H1 (cell line): ENCODE measurements around the gene RNFT1. TPM values are rescaled to one million over a fixed set of nuclear protein-coding genes. Genes with fewer than 3 reads are reported as not detected.
"Not testable (repeated sequence)": the region's sequence is repeated elsewhere in the genome, so short reads cannot be mapped to it uniquely, and the experiment has no call there.

Source experiments
- CTCF ChIA-PET: fragments of 300-600 bp; sonication (Branson Sonifier 250); formaldehyde crosslinking; loops from one replicate; lab custom pipeline; 2021; ENCODE audit not compliant: partially characterized antibody; lab: Charles Lee
- POLR2A ChIA-PET: fragments of 300-600 bp; sonication (Branson Sonifier 250); formaldehyde crosslinking; loops from one replicate; lab custom pipeline; 2021; ENCODE audit warnings: inconsistent platforms; ENCODE audit not compliant: partially characterized antibody; lab: Charles Lee
- DNase-seq, 2 experiments: peaks; one replicate each; pipeline versions ENCODE4 v3.0.0 to v3.0.0-alpha.2; 2010 to 2022; ENCODE audit warnings: low spot score in 2 of 2, low read depth in 1 of 2, mixed read lengths in 1 of 2
- FAIRE-seq: peaks from 2 replicates; lab custom pipeline; 2011; peaks lifted over from hg19 to GRCh38; lab: Jason Lieb, UNC
- H2AFZ ChIP-seq: 2 replicates; pipeline ENCODE4 v1.8.1; 2012; ENCODE audit warnings: low read length, inconsistent platforms
- H2AK5ac ChIP-seq: 2 replicates; pipeline ENCODE4 v1.6.1; 2013; ENCODE audit warnings: low read depth, low read length
- H2BK120ac ChIP-seq: replicated peaks from 2 replicates; pipeline ENCODE3; 2013; ENCODE audit warnings: low read depth, low read length, inconsistent platforms
- H2BK12ac ChIP-seq: 2 replicates; pipeline ENCODE4 v1.6.1; 2013; ENCODE audit warnings: low read depth, low read length
- H2BK15ac ChIP-seq: 2 replicates; pipeline ENCODE4 v1.6.1; 2013; ENCODE audit warnings: low read length
- H2BK20ac ChIP-seq: 2 replicates; pipeline ENCODE4 v1.6.1; 2013; ENCODE audit warnings: low read length
- H2BK5ac ChIP-seq: 2 replicates; pipeline ENCODE4 v1.6.1; 2013; ENCODE audit warnings: low read depth, low read length
- H3K14ac ChIP-seq: 2 replicates; pipeline ENCODE4 v1.6.1; 2013; ENCODE audit warnings: inconsistent platforms; ENCODE audit not compliant: insufficient read length
- H3K18ac ChIP-seq: 2 replicates; pipeline ENCODE4 v1.6.1; 2013; ENCODE audit warnings: low read length; ENCODE audit errors: extremely low read depth
- H3K23ac ChIP-seq: 2 replicates; pipeline ENCODE4 v1.6.1; 2013; ENCODE audit warnings: inconsistent platforms; ENCODE audit not compliant: insufficient read length
- H3K23me2 ChIP-seq: 2 replicates; pipeline ENCODE4 v1.6.1; 2013; ENCODE audit warnings: low read depth, low read length
- H3K27ac ChIP-seq: 2 replicates; pipeline ENCODE4 v1.6.1; 2011; ENCODE audit warnings: low read depth, low read length, inconsistent platforms
- H3K27me3 ChIP-seq, 4 experiments: replicated peaks in 1 of 4; 1 replicate in 1 of 4; 2 replicates in 3 of 4; pipeline versions ENCODE4 v1.6.1 to v1.8.1; 2011 to 2013; ENCODE audit warnings: low read length in 3 of 4, mild to moderate bottlenecking in 3 of 4, inconsistent platforms in 2 of 4, mixed read lengths in 2 of 4, moderate library complexity in 1 of 4; ENCODE audit not compliant: control insufficient read depth in 3 of 4, insufficient read depth in 3 of 4; ENCODE audit errors: extremely low read depth in 1 of 4
- H3K36me3 ChIP-seq, 4 experiments: 2 replicates each; pipeline versions ENCODE4 v1.6.1 to v1.8.1; 2011 to 2013; ENCODE audit warnings: mild to moderate bottlenecking in 4 of 4, low read length in 3 of 4, moderate library complexity in 2 of 4, control low read depth in 1 of 4, inconsistent platforms in 1 of 4; ENCODE audit not compliant: insufficient read depth in 4 of 4, control insufficient read depth in 2 of 4
- H3K4ac ChIP-seq: replicated peaks from 2 replicates; pipeline ENCODE3; 2013; ENCODE audit warnings: low read length, low read depth, mixed read lengths, inconsistent platforms; ENCODE audit not compliant: insufficient read length
- H3K4me1 ChIP-seq, 4 experiments: replicated peaks in 1 of 4; 1 replicate in 1 of 4; 2 replicates in 3 of 4; pipeline versions ENCODE4 v1.6.1 to v1.8.1; 2011 to 2013; ENCODE audit warnings: low read length in 3 of 4, inconsistent platforms in 2 of 4, mixed read lengths in 1 of 4; ENCODE audit not compliant: insufficient read depth in 4 of 4, control insufficient read depth in 3 of 4
- H3K4me2 ChIP-seq, 2 experiments: 2 replicates each; pipeline versions ENCODE4 v1.6.1 to v1.8.1; 2011 to 2013; ENCODE audit warnings: low read depth in 2 of 2, low read length in 2 of 2, control low read depth in 1 of 2, inconsistent platforms in 1 of 2, mild to moderate bottlenecking in 1 of 2; ENCODE audit not compliant: insufficient read depth in 1 of 2
- H3K4me3 ChIP-seq, 4 experiments: fragments of 200-600, 300-600 bp in 1 of 4; sonication (generic), shearing (Covaris generic), sonication (Bioruptor Twin) in 1 of 4; 2 replicates each; pipeline versions ENCODE4 v1.5.1 to v1.8.1; 2011 to 2016; ENCODE audit warnings: low read length in 4 of 4, low read depth in 3 of 4, control low read depth in 2 of 4, inconsistent platforms in 2 of 4, mild to moderate bottlenecking in 2 of 4, mixed read lengths in 1 of 4, moderate library complexity in 1 of 4; ENCODE audit not compliant: insufficient read depth in 2 of 4; ENCODE audit errors: extremely low read depth in 1 of 4
- H3K56ac ChIP-seq: replicated peaks from 2 replicates; pipeline ENCODE3; 2013; ENCODE audit warnings: low read depth, mild to moderate bottlenecking, mixed read lengths, low read length, inconsistent platforms; ENCODE audit not compliant: insufficient read length
- H3K79me1 ChIP-seq: 2 replicates; pipeline ENCODE4 v1.6.1; 2013; ENCODE audit warnings: low read depth, low read length, control low read depth
- H3K79me2 ChIP-seq, 2 experiments: 2 replicates each; pipeline versions ENCODE4 v1.6.1 to v1.8.1; 2012 to 2013; ENCODE audit warnings: low read length in 2 of 2, mild to moderate bottlenecking in 2 of 2, inconsistent platforms in 1 of 2; ENCODE audit not compliant: insufficient read depth in 2 of 2, control insufficient read depth in 1 of 2
- H3K9ac ChIP-seq, 4 experiments: replicated peaks in 1 of 4; 1 replicate in 1 of 4; 2 replicates in 3 of 4; pipeline versions ENCODE4 v1.6.1 to v1.8.1; 2011 to 2013; ENCODE audit warnings: low read depth in 3 of 4, low read length in 3 of 4, control low read depth in 2 of 4, mild to moderate bottlenecking in 2 of 4, moderate library complexity in 2 of 4, inconsistent platforms in 1 of 4; ENCODE audit errors: extremely low read depth in 1 of 4
- H3K9me3 ChIP-seq, 2 experiments: 2 replicates each; pipeline versions ENCODE4 v1.6.1 to v1.8.1; 2012 to 2013; ENCODE audit warnings: mild to moderate bottlenecking in 2 of 2, moderate library complexity in 2 of 2, control low read depth in 1 of 2, inconsistent platforms in 1 of 2, low read depth in 1 of 2, low read length in 1 of 2, mixed read lengths in 1 of 2; ENCODE audit not compliant: insufficient read depth in 2 of 2
- H4K20me1 ChIP-seq, 2 experiments: replicated peaks in 1 of 2; 2 replicates each; pipeline versions ENCODE3 to v1.8.1; 2011 to 2013; ENCODE audit warnings: inconsistent platforms in 2 of 2, low read length in 2 of 2, mild to moderate bottlenecking in 1 of 2; ENCODE audit not compliant: insufficient read depth in 2 of 2, control insufficient read depth in 1 of 2
- H4K5ac ChIP-seq: 2 replicates; pipeline ENCODE4 v1.6.1; 2013; ENCODE audit warnings: low read length, low read depth, mixed read lengths, inconsistent platforms; ENCODE audit not compliant: insufficient read length
- H4K8ac ChIP-seq: 2 replicates; pipeline ENCODE4 v1.8.0; 2013; ENCODE audit warnings: mild to moderate bottlenecking, moderate library complexity, low read length, inconsistent platforms; ENCODE audit not compliant: insufficient read depth; ENCODE audit errors: extremely low read depth
- H4K91ac ChIP-seq: replicated peaks from 2 replicates; pipeline ENCODE3; 2013; ENCODE audit warnings: low read length, mixed read lengths, inconsistent platforms; ENCODE audit not compliant: insufficient read length
- WGBS, 2 experiments: shearing (Covaris generic) in 1 of 2; methylation state at CpG; one replicate each; pipeline versions ENCODE4 v1.1.6 to v1.1.7; 2013 to 2015; ENCODE audit warnings: low lambda C conversion rate in 2 of 2, mixed read lengths in 2 of 2, inconsistent platforms in 1 of 2, low coverage in 1 of 2, missing lambda C conversion rate in 1 of 2; ENCODE audit not compliant: insufficient replicate concordance in 2 of 2, insufficient coverage in 1 of 2, insufficient read length in 1 of 2; ENCODE audit errors: extremely low coverage in 1 of 2, missing lambda C conversion rate in 1 of 2; 5-methylcytosine and 5-hydroxymethylcytosine counted together
- polyA plus RNA-seq, 7 experiments: library from polyadenylated mRNA; depleted of rRNA in 3 of 7; stranded (reverse) in 5 of 7; unstranded in 2 of 7; fragments of >200 nt in 5 of 7; fragments of 200-250 nt in 2 of 7; gene quantifications; 1 replicate in 5 of 7; 2 replicates in 1 of 7; 4 replicates in 1 of 7; pipeline versions ENCODE4 v1.2.1 to v1.2.3, GENCODE V29; 2011 to 2013; ENCODE audit warnings: missing spikeins in 2 of 7, mixed read lengths in 2 of 7
- total RNA-seq: library from RNA; stranded (reverse); fragmentation: NEBNext Ultra II Directional; extraction: Animal tissue kit (Norgen Biotek cat#: 25700); gene quantifications from 2 replicates; pipeline ENCODE4 v1.2.1, GENCODE V29; 2021

Gene RNFT1
- total and polyA plus RNA-seq, 2 of the 8 experiments (the other 6 are each of a cell fraction or from before 2014, with no cell fraction given), result 3.0 to 5.2 TPM

DNA sequence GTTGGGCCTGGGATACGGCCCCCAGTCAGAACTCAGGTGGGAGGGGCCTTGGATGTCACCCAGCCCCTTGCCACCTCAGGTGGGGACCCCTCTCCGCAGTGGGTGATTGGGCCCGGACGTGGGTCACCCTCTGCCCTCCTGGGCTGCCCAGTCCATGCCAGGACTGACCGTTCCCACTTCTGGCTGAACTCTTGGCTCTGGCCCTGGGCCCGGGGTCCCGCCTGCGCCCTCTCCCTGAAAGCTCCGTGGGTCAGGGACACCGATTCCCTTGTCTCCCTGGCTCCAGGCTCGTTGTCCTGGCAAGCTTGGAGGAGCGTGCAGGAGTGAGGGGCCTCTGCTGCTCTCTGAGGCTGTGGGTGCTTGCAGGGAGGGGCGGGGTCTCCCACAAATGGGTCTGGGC is 44.8 kb upstream of the RNFT1 start:
- H2BK15ac ChIP-seq, H2BK5ac ChIP-seq, H2AK5ac ChIP-seq, H4K20me1 ChIP-seq, H3K23ac ChIP-seq, H3K4ac ChIP-seq, FAIRE-seq, H3K23me2 ChIP-seq, H2BK120ac ChIP-seq, H3K9ac ChIP-seq, H4K5ac ChIP-seq, H3K27me3 ChIP-seq, H3K4me2 ChIP-seq, H3K79me2 ChIP-seq, H3K14ac ChIP-seq, H3K4me3 ChIP-seq, H3K18ac ChIP-seq, H3K79me1 ChIP-seq, H3K56ac ChIP-seq, H2BK20ac ChIP-seq, H3K4me1 ChIP-seq, CTCF ChIA-PET, H3K9me3 ChIP-seq, H3K36me3 ChIP-seq, H3K27ac ChIP-seq, H2BK12ac ChIP-seq, DNase-seq, POLR2A ChIA-PET, H4K91ac ChIP-seq, H2AFZ ChIP-seq, H4K8ac ChIP-seq: not testable (repeated sequence)
- WGBS, 2 experiments, result 98% methylated on average over 7 of the region's 13 CpGs; no CpG with 5 or more reads in 1 of the 2 experiments

DNA sequence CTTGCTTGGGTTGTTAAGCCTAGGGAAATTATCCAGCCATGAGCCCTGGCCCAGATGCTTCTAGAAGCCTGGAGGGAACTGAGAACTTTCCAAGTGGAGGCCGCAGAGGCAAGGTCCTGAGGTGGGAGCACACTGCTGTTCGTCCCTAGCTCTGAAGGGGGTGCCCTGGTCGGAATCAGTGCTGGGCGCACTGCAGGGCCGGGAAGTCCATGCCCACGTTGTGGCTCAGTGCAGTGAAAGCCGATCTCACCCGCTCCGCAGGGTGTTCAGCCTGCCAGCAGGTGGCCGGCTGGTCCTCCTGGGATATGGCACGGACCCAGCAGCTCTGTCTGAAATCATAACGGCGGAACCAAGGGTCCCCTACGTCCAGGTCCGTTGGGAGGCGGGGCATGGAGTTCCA is 43.8 kb upstream of the RNFT1 start:
- H4K20me1 ChIP-seq, H3K79me1 ChIP-seq, H3K23me2 ChIP-seq, H3K14ac ChIP-seq, H2BK20ac ChIP-seq, H2BK15ac ChIP-seq, H3K4me1 ChIP-seq, H2BK120ac ChIP-seq, H2AK5ac ChIP-seq, DNase-seq, H3K36me3 ChIP-seq, H3K9ac ChIP-seq, H2AFZ ChIP-seq, H4K5ac ChIP-seq, POLR2A ChIA-PET, H3K18ac ChIP-seq, H3K9me3 ChIP-seq, H3K27me3 ChIP-seq, H4K8ac ChIP-seq, H3K23ac ChIP-seq, FAIRE-seq, H2BK12ac ChIP-seq, H3K4ac ChIP-seq, H2BK5ac ChIP-seq, H3K4me3 ChIP-seq, H3K27ac ChIP-seq, H3K56ac ChIP-seq, H3K4me2 ChIP-seq, H3K79me2 ChIP-seq, CTCF ChIA-PET, H4K91ac ChIP-seq: not testable (repeated sequence)
- WGBS, 2 experiments, result no CpG with 5 or more reads among the region's 16 CpGs
